HepG2 (cell line): ENCODE measurements around the gene SH3YL1.

ENCODE experiments used
- POLR2A ChIP-seq, 2 experiments: IDR thresholded peaks; 2 replicates each; pipeline ENCODE4 v1.6.1; 2011; ENCODE audit warnings: low read depth in 2 of 2, low read length in 2 of 2, mild to moderate bottlenecking in 1 of 2, moderate library complexity in 1 of 2; ENCODE audit not compliant: insufficient read depth in 1 of 2
- ZMYM2 ChIP-seq: sonication (generic); formaldehyde crosslinking; IDR thresholded peaks from 2 replicates; pipeline ENCODE4 v1.8.0; 2022; ENCODE audit warnings: mild to moderate bottlenecking, missing genetic modification reagents

DNA sequence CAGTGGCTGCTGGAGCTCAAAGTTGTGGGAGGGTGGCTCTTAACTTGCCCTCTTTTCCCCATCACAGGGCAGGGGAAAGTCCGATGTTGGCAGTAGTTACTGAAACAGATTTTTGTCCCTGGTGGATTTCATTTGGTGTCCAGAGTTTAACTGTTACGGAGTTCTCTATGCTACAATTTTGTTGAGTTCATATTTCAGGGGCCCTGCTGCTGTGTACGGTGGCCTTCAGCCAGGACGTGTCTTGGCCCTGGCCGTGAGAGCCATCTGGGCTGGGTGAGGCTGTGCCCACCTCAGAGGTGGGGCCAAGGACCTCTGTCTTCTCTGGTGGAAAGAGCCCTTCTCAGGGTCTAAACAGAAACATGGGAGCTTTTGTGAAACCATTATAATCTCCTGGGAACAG lies 67.4 kb downstream of the SH3YL1 start:
- TF ChIP-seq POLR2A (IDR thresholded peaks at IDR 0.05; ENCODE audit: insufficient read depth in 1 of 2, low read depth in 2 of 2, low read length in 2 of 2) (no peak), ZMYM2 (CRISPR knock-in tag) (no peak)
